GM18907 (cell line): Measurements from ENCODE around the gene HEXD.

ENCODE experiments used
- ATAC-seq: cut with Tn5 transposase; IDR thresholded peaks from one replicate; pipeline ENCODE4 v1.9.1; 2021; ENCODE audit warnings: mild to moderate bottlenecking, moderate library complexity; ENCODE audit not compliant: unreplicated experiment

Gene HEXD

GRCh38 chr17:82414548-82415281, 3.4 kb upstream of the HEXD start:
- ATAC-seq, result no peak

- no peak for ATAC-seq
These were observed 2.8 kb upstream of the HEXD start for GRCh38 chr17:82415336-82415735.

GRCh38 chr17:82415786-82416185, 2.4 kb upstream of the HEXD start:
- ATAC-seq, result no peak

GRCh38 chr17:82416264-82416663, 1.9 kb upstream of the HEXD start:
- no peak for ATAC-seq

- no peak for ATAC-seq
These were observed 1.4 kb upstream of the HEXD start for GRCh38 chr17:82416771-82417170.

GRCh38 chr17:82419540-82419939, 1.4 kb downstream of the HEXD start:
- ATAC-seq, result no peak

- no peak for ATAC-seq
These were observed 6.1 kb downstream of the HEXD start for GRCh38 chr17:82424001-82424862.

GRCh38 chr17:82424863-82425159, 6.7 kb downstream of the HEXD start:
- no peak for ATAC-seq

GRCh38 chr17:82428546-82428945, 10.4 kb downstream of the HEXD start:
- no peak for ATAC-seq

- no peak for ATAC-seq
These were observed 11.7 kb downstream of the HEXD start for GRCh38 chr17:82429824-82430223.

GRCh38 chr17:82432017-82432416, 13.9 kb downstream of the HEXD start:
- ATAC-seq, result no peak

- ATAC-seq, result no peak
These were observed 15.5 kb downstream of the HEXD start for GRCh38 chr17:82433560-82434215.

- ATAC-seq, result no peak
These were observed 16.0 kb downstream of the HEXD start for GRCh38 chr17:82434216-82434565.

GRCh38 chr17:82435103-82435502, 17.0 kb downstream of the HEXD start:
- no peak for ATAC-seq

GRCh38 chr17:82435601-82436583, 17.7 kb downstream of the HEXD start:
- no peak for ATAC-seq

GRCh38 chr17:82436601-82437324, 18.6 kb downstream of the HEXD start:
- ATAC-seq, result no peak

- no peak for ATAC-seq
These were observed 19.1 kb downstream of the HEXD start for GRCh38 chr17:82437325-82437668.

- no peak for ATAC-seq
These were observed 20.4 kb downstream of the HEXD start for GRCh38 chr17:82438401-82439193.

GRCh38 chr17:82439194-82439828, 21.2 kb downstream of the HEXD start:
- no peak for ATAC-seq
